ENCODE data around the gene NEUROG2.

GRCh38 chr4:112552668-112553067 is 36.7 kb upstream of the NEUROG2 start:
- no peak for TF ChIP-seq CTCF (IDR thresholded peaks at IDR 0.05)
- TF ChIP-seq EP300 (IDR thresholded peaks at IDR 0.05): no peak
- TF ChIP-seq POLR2AphosphoS5 (IDR thresholded peaks at IDR 0.05): no peak
- TF ChIP-seq POLR2A (IDR thresholded peaks at IDR 0.05): no peak
